ENCODE measurements around the gene TIMM13.

Gene TIMM13

GRCh38 chr19:2380567-2380966, 46.8 kb downstream of the TIMM13 start:
- no peak for DNase-seq

DNA sequence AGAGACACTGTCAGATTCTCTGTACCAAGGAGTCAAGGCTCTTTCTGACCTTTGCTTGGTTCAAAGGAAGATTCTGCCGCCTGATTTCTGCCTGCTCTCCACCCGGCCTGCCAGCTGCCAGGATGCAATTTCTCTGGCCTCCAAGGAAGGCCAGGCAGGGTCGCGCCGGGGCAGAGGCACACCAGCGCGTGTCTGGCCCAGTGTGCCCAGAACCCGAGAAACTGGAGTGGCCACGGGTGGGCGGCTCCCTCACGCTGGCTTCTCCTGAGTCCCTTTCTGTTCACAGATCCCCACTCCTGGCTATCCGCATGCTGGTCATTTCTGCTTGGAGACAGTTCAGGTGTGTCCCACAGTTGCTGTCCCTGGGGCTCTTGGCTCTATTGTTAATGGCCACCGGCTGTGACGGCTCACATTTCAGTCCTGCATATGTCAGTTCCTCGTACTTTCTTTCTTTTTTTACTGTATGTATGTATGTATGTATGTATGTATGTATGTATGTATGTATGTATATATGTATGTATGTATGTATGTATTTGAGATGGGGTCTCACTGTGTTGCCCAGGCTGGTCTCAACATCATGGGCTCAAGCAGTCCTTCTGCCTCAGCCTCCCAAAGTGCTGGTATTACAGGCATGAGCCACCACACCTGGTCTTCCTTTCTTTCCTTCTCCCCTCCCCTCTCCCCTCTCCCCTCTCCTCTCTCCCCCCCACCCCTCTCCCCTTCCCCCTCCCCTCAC, 50.4 kb downstream of the TIMM13 start:
- no peak for DNase-seq

All from inflammatory macrophage (primary cell).